Activated CD8-positive, alpha-beta memory T cell treated with anti-CD3 and anti-CD28 coated beads, Interleukin-2, amount 50 U/mL, for 1 hour (primary cell): Measurements from ENCODE around the gene GINS1.

Experiments used
- DNase-seq: peaks from one replicate; pipeline ENCODE4 v3.0.0-alpha.2; 2020; ENCODE audit errors: extremely low read depth

GINS1 gene

GRCh38 chr20:25407311-25408169 lies at the start of gene GINS1:
GINS1 (plus strand) TSS chr20:25407673; CDS start chr20:25407821, 148 bp downstream.
- peak; percentile 17 for DNase-seq

GRCh38 chr20:25360631-25361286 lies 46.7 kb upstream of the GINS1 start:
- no peak for DNase-seq

- DNase-seq: no peak
These were observed 46.2 kb upstream of the GINS1 start for GRCh38 chr20:25361287-25361683.

- no peak for DNase-seq
These were observed 43.2 kb upstream of the GINS1 start for GRCh38 chr20:25364180-25364788.

- no peak for DNase-seq
These were observed 42.4 kb upstream of the GINS1 start for GRCh38 chr20:25364879-25365699.

GRCh38 chr20:25368526-25368925 lies 38.9 kb upstream of the GINS1 start:
- DNase-seq: no peak

- DNase-seq: no peak
These were observed 38.5 kb upstream of the GINS1 start for GRCh38 chr20:25368976-25369375.

- no peak for DNase-seq
These were observed 37.9 kb upstream of the GINS1 start for GRCh38 chr20:25369529-25369928.

- no peak for DNase-seq
These were observed 37.5 kb upstream of the GINS1 start for GRCh38 chr20:25369971-25370370.

GRCh38 chr20:25372584-25373336 lies 34.7 kb upstream of the GINS1 start:
- no peak for DNase-seq

GRCh38 chr20:25374842-25375241 lies 32.6 kb upstream of the GINS1 start:
- no peak for DNase-seq

GRCh38 chr20:25376236-25376635 lies 31.2 kb upstream of the GINS1 start:
- no peak for DNase-seq

GRCh38 chr20:25376886-25377285 lies 30.6 kb upstream of the GINS1 start:
- no peak for DNase-seq

- DNase-seq: no peak
These were observed 29.1 kb upstream of the GINS1 start for GRCh38 chr20:25378189-25378883.

- DNase-seq: no peak
These were observed 28.4 kb upstream of the GINS1 start for GRCh38 chr20:25378884-25379733.

GRCh38 chr20:25380945-25381614 lies 26.4 kb upstream of the GINS1 start:
- DNase-seq: no peak

GRCh38 chr20:25382704-25383370 lies 24.6 kb upstream of the GINS1 start:
- no peak for DNase-seq

GRCh38 chr20:25389401-25389857 lies 18.0 kb upstream of the GINS1 start:
- DNase-seq: no peak
